Measurements from ENCODE around the gene EYA2.
A peak's percentile ranks its signal among the peaks of the same experiment; 100 is the strongest.
"Not testable (repeated sequence)": the region's sequence is repeated elsewhere in the genome, so short reads cannot be mapped to it uniquely, and the experiment has no call there.

Gene EYA2

DNA sequence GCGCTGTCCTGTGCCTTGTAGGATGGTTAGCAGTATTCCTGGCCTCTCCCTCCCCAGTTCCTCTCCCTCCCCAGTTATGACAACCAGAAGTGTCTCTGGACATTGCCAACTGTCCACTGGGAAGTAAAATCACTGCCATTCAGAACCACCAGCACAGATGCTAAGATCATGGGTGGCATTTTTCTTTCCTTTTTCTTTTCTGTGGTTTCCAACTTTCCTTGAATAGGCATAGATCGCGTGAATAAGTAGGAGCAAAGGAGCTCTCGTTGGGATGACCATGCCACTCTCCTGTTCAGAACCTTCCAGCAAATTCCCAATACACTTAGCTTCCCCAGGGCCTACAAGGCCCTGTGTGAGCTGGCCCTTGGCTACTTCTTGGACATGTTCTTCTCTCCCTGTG is 59.0 kb downstream of the EYA2 start:
- no peak for DNase-seq (ENCODE audit: low read depth, low spot score)

DNA sequence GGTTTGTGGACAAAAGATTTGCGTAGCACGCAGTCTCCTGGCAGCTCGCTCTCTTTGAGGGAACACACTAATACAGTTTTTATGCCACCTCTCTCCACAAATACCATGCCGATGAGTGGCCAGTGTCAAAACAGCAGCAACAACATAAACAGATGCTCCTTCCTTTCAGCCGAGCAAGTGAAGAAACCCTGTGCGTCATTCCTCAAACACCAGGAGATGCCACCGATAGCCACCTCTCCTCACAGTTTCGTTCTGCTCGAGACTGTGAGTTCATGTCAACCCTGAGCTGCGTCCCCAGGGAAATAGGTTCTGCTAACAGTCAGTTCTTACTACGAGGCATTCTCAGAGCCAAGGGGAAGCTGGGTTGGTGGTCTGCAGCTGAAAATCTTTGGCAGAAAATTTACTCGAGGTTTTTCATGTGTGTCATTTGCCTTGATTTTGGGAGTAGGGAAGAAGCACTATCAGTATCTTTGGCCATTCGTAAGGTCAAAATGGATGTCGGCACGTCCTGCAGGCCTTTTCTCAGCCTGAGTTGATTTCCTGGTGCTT is 59.9 kb downstream of the EYA2 start:
- DNase-seq (ENCODE audit: low read depth, low spot score), result peak; percentile 99

DNA sequence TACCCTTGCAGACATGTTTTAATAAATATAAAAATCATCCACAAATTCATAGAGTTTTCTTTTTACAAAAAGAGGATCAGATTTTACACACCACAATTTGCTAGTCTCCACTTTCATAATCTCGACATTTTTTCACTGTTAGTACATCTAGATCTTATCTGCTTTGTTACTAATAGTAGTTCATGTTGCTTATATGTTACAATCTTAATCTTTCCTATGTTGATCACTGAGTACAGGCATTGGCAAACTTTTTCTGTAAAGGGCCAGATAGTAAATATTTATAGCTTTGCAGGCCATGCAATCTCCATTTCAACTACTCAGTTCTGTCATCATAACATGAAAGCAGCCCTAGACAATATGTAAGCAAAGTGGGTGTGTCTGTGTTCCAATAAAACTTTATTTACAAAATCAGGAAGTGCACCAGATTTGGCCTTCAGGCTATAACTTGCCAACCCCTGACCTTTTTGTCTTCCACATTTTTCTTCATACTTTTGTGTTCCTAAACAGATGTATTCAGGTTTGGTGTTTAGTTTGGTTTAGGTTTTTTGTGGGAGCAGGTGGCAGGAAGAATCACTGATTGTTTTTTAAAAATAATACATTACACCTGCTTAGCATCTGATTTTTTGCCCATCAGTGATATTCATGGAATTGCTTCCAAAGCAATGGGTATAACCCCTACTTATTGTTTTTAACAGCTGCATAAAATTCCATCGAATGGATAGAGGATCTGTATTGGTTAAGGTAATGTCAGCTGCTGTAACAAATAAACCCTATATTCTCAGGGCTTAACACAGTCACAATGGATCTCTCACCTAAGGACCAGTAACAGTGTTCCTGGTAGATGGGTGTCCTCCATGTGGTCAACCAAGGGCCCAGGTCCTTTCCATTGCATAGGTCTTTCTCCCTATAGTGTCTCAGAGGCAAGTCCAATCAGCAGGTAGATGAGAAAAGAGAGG is 61.2 kb downstream of the EYA2 start:
- no peak for DNase-seq (ENCODE audit: low read depth, low spot score)

DNA sequence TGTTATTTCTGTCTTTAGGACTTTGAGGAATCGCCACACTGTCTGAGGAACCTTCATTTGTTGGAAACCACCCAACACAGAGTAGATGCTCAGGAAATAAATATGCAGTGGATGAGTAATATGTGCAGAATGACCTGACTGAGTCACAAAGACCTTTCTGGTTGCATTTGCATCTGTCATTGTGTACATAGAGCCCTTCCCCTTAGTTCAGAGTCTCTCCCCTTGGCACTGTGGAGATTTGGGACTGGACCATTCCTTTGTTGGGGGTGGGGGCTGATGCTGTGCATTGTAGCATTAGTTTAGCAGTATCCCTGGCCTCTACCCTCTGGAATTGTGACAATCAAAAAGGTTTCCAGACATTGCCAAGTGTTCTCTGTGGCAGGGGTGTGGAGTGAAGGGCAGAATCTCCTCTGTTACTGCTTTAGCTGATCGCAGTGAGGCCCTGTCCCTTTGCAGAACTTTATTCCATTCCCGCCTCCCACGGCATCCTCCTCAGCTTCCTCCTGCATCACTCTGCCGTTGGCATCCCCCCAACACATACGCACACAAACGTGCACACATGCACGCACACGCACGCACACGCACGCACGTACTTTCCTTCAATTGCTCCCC is 64.5 kb downstream of the EYA2 start:
- no peak for DNase-seq (ENCODE audit: low read depth, low spot score)

DNA sequence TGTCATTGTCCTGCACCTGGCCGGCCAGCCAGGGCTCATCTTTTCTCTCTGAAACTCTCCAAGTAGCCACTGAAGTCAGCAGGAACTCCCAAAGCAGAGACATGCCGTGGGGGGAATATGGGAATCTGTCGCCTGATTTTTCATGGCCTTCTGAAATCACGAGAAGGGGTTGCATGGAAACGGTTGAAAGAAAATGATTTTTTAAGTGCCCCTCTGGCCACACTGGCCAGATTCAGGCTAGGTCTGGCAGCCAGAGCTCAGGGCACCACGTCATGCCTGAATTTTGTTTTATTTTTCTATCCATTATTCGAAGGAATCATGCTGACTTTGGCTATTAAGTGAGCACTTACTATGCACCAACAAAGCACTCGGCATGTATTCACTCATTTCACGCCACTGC is 65.2 kb downstream of the EYA2 start:
- no peak for DNase-seq (ENCODE audit: low read depth, low spot score)

DNA sequence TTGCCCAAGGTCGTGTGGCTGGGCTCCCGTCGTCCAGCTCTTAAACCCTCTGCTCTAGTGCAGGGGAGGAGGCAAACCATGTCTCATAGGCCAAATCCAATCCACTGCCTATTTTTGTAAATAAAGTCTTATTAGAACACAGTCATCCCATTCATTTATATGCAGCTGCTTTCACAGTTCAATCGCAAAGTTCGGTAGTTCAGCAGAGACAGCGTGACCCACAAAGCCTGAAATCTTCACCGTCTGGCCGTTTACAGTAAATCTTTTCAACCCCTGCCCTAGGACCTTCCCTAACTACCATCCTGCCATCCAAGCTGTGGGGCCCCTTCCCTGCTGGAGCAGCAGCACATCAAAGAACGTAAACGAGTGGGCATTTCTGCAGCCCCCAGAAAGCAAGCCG is 65.9 kb downstream of the EYA2 start:
- no peak for DNase-seq (ENCODE audit: low read depth, low spot score)

DNA sequence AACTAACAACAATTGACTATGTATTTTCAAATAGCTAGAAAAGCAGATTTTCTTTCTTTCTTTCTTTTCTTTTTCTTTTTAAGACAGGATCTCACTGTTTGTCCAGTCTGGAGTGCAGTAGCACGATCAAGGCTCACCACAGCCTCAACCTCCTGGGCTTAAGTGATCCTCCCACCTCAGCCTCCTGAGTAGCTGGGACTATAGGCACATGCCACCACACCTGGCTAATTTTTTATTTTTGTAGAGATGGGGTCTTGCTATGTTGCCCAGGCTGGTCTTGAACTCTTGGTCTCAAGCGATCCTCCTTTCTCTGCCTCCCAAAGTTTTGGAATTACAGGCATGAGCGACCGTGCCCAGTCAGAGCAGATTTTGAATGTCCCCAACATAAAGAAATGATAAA is 67.3 kb downstream of the EYA2 start:
- DNase-seq (ENCODE audit: low read depth, low spot score), result not testable (repeated sequence)

DNA sequence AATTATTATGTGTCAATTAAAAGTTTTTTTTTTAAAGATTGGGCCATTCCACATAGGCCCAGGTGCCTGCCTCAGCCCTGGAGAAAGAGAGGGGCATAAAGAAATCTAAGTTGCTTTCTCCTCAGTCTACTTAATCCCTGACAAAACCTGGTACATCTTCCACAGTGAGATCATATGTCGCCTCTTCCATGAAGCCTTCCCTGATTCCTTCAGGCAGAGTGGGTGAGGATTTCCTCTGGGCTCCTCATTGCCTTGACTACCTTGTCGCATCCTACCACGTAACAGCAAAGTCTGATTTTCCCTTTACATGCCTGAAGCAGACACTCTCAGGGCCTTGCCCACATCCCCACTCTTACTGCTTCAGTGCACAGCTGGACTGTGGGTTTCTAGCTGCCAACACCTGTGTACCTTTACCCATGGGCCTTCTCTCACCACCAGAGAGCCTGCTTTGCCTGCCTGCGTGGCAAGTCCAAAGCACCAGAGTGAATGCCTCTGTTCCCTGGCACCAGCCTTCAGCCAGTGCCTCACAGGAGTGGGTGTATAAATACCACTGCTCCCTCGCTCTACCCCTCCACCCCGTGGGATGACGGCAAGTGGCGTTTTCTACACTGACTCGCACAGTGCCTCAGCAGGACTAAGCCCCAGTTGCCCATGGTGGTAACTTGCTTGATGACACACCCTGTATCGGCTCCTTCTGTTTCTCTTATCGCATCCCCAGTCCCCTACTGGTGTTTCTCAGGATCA is 68.0 kb downstream of the EYA2 start:
- DNase-seq (ENCODE audit: low read depth, low spot score), result no peak

DNA sequence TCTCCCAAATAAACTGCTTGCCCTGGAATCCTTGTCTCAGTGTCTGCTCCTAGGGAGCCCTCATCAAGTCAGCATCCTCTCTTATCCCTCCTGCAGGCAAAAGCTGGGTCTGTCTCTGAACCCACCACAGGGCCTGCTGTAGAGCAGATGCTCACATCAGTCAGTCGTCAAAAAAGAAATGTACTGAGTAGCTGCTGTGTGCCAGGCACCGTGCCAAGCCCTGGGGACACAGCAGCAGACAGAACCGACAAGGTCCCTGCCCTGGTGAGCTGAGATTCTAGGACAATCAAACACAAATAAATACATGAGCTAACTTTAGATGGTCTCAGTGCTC is 68.5 kb downstream of the EYA2 start:
- DNase-seq (ENCODE audit: low read depth, low spot score), result no peak

DNA sequence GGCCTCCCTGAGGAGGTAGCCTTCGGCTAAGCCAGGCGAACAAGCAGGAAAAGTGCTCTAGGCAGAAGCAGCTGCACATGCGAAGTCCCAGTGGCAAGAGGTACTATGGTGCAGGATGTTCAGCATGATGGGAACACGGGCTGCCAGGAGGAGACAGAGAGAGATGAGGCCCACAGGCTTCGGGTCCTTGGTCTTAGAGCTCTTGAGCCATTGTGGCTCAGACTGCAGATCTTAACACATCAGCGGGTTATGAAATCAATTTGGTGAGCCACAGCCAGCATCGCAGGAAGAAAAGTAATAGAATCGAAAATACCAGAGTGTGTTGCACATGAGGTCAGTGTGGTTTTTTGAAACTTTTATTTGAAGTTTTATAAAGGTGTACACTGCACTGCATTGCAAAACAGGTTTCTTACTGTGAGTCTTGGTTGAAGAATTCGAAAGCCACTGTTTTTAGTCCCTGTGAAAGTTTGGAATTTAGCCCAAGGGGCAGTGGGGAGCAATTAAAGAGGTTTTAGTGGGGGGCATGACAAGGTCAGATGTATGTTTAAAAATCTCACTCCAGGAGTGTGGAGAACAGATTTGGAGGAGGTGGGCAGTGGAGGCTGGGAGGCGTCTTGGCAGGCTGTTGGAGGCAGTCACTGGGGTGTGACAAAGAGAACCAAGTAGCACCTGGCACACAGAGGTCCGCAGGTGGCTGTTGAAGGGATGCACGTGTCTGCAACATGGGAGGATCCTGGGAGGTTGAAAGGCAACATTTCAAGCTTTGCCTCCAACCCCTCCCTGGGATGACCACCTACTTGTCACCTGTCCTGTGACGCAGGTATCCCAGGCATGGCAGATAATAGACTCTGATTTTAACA is 69.3 kb downstream of the EYA2 start:
- no peak for DNase-seq (ENCODE audit: low read depth, low spot score)

DNA sequence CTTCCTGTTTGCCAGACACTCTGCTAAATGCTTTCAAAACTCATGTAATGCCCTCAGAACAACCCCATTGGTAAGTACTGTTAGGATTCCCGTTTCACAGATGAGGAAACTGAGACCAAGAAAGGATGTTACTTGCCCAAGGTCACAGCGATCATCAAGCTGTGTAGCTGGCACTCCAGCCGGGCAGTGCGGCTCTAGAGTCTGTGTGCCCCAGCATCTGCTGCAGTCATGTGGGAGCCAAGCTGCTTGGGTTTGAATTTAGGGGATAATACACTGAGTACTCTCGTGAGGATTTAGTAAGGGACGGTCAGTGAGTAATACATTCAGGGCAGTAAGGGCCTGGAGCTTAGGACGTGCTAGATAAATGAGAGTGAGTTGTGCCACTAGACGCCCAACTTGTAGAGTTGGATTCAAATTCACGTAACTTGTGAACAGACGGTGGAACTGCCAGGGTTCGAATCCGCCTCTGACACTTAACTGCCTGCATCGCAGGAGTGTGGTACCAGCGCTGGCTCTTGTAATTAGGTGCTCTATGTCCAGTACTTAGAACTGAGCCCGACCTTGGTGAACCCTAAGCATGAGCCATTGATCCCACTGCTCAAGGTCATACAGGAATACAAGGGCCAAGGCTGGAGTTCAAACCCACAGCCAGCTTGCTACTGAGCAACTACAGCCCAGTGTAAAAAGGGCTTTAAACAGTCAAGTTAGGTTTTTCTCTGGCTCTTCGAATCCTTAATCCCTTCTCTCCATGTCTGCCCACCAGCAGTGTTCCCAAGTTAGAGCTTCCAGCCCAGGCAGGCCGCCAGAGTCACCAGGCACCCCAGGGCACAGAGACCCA is 70.2 kb downstream of the EYA2 start:
- no peak for DNase-seq (ENCODE audit: low read depth, low spot score)

DNA sequence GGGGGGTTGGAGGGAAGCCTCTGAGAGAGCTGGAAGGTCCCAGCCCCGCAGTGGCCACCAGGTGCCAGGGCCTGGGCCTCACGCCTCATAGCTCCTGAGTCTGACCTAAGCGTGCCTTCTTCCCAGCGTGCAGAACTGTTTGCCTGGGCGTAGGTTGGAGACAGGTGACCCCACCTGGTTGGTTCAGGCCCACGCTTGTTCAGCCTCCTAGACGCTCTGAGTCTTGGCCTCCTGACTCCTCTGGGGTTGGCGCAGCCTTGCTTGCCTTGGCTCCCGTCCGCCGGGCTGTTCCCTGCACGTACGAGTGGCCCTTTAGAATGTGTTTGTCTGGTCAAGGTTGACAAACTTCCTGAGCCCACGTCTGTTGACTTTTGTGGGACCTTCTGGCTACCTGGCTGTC is 70.8 kb downstream of the EYA2 start:
- no peak for DNase-seq (ENCODE audit: low read depth, low spot score)

DNA sequence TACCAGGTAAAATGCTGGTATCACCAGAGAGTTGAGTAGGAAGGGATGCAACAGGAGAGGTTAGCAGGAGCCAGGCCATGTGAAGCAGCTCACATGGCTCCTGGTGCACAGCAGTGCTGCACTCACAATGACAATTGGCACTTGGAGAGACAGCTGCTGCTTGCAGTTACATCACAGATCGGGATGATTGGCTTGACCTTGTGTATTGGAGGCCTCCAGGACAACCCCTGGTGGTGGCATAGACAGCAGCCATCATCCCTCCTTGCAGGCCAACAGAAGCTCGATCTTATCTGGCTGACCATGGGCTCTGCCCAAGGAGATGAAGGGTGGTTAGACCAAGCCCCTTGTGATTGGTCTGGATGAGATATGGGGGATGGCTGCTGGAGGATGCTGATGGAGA is 73.0 kb downstream of the EYA2 start:
- DNase-seq (ENCODE audit: low read depth, low spot score), result no peak

DNA sequence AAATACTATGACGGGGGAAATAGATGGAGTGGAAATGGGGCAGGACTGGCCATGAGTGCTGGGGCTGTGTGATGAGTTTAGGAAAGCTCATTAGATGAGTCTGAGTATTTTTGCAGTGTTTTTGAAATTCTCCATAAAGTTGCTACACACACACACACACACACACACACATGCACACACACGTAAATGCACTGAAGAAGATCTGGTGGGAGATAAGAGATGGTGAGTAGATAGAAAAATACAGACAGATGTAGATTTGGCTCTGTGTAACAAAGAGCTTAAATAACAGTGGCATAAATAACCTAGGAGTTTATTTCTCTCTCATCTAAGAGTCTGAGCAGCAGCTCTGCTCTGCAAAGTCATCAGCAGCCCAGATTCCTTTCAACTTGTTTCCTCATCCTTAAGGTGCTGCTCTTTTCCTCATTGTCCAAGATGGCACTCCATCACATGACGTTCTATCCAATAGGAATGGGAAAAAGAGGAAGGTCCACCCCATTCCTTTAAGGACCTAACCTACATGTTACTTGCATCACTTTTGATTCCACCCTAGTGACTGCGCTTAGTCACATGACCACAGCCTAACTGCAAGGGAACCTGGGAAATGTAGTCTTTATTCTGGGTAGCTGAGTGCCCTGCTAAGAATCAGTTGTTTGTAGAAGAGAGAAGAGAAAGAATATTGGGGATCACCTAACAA is 76.4 kb downstream of the EYA2 start:
- DNase-seq (ENCODE audit: low read depth, low spot score), result peak; percentile 41

DNA sequence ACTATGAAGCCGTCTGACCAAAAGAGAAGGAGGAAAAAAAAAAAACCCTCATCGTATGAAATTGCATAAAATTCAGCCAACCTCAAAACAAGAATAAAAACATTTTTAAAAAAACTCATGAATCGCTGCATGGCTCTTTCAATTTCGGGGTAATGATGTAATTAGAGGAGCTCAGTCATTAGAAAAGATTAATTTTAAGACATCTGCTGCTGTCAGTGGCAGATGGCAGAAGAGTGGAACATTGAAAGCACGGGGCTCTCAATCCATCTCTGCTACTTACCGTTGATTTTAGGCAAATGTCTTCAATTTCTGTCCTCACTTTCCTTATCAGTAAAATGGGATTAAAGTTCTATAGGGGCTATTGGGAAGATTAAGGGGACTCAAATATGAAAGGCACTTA is 79.1 kb downstream of the EYA2 start:
- DNase-seq (ENCODE audit: low read depth, low spot score), result no peak

DNA sequence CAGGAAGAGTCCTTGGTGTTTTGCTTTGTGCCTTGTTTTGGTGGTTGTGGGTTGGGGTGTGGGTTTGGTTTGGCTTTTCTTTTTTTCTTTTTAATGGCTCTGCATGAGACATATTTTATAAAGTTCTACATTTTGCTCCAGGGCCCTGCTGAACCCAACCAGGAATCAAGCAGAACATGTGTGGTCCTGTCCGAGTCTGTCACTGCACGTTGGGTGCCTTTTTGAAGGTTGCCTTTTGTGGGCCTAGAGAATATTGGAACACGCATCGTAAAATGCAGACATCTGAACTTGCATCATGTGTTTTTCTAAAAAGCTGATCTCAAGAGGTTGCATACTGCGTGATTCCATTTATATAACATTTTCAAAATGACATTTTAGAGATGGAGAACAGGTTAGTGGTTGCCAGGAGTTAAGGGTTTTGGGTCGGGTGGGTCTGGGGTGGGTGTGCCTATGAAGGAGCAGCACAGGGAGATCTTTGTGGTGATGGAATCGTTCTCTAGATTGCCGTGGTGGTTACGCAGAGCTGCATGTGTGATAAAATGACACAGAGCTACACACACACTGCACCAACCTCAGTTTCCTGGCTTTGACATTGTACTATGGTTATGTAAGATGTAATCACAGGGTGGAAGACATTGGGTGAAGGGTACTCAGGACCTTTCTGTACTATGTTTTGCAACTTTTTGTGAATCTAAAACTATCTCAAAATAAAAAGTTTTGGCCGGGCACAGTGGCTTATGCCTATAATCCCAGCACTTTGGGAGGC is 80.2 kb downstream of the EYA2 start:
- no peak for DNase-seq (ENCODE audit: low read depth, low spot score)

DNA sequence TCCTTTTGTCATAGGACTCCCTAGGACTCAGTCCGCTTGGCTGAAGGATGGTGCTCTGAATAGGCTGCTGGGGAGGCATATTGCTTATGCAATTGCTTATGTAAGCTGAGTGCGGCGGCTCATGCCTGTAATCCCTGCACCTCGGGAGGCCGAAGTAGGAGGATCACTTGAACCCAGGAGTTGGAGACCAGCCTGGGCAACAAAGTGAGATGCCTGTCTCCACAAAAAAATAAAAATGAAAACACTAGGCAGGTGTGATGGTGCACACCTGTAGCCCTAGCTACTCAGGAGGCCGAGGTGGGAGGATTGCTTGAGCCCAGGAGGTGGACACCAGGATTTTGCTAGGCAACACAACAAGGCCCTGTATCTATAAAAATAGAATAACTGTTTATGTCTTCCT is 81.3 kb downstream of the EYA2 start:
- DNase-seq (ENCODE audit: low read depth, low spot score), result no peak

DNA sequence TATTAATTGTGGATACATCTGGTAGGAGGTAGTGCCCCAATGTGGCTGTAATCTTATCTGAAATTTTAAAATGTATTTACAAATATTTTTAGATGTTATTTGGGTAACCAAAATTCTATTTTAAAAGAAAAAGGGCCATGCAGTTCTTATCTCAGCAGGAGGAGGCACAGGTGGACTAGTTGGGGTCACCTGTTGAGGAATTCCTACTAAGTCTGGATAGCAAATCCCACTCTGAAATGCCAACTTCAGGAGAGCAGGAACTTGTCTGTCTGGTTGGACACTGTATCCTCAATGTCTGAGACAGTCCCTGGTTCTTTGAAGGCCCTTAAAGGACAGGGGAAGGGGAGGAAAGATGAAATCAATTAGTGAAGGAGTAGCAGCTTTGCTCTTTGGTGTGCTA is 82.6 kb downstream of the EYA2 start:
- DNase-seq (ENCODE audit: low read depth, low spot score), result no peak

DNA sequence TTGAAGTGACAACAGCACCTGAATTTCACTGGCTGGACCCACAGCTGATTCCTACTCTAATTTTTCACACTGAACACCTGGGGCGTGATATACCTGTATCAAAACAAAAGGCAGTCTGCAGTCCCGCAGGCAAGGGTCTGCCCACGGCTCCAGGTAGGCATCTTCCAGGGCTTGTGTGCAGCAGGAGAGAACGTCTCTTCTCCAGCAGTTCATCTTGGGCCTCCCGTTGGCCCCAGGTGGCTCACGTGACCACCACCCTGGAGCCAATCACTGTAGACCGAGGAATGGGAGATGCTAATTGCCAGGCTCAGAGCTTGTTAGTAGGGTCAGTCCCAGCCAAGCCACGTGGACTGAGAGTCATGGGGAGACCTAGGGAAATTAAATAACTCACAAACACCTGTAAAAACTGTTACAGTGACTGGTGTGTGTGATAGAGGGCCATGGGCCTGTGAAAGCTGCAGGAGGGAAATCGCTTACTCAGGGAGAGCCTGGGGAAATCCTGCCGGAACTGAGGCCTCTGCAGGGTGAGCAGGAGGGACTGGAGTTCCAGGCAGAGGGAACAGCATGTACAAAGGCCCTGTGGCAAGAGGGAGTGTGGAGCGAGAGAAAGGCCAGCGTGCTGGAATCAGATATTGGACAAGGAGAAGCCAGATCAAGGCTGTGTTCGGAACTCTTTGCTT is 83.4 kb downstream of the EYA2 start:
- no peak for DNase-seq (ENCODE audit: low read depth, low spot score)
